Suprapubic skin (tissue), 4 donors: ENCODE data around the gene PEAR1. TPM values are rescaled to one million over a fixed set of nuclear protein-coding genes. Genes with fewer than 3 reads are reported as not detected.

Source experiments
- DNase-seq, 2 donors: peaks; one replicate each; pipeline ENCODE4 v3.0.0-alpha.2; 2019; ENCODE audit warnings: low spot score in 2 of 2
- H3K27ac ChIP-seq: fragments of 200-600 bp; sonication (generic); one replicate; pipeline ENCODE4 v1.5.1; 2019
- H3K27me3 ChIP-seq: fragments of 200-600 bp; sonication (generic); one replicate; pipeline ENCODE4 v1.5.1; 2019
- H3K36me3 ChIP-seq: fragments of 200-600 bp; sonication (generic); one replicate; pipeline ENCODE4 v1.5.1; 2019
- H3K4me1 ChIP-seq: fragments of 200-600 bp; sonication (generic); one replicate; pipeline ENCODE4 v1.5.1; 2019
- H3K4me3 ChIP-seq: fragments of 200-600 bp; sonication (generic); one replicate; pipeline ENCODE4 v1.5.1; 2019; ENCODE audit warnings: mild to moderate bottlenecking
- H3K9me3 ChIP-seq: fragments of 200-600 bp; sonication (generic); one replicate; pipeline ENCODE4 v1.5.1; 2019
- CTCF ChIP-seq, 2 donors: fragments of 200-600 bp in 1 of 2; fragments of 450-650 bp in 1 of 2; sonication (generic) in 1 of 2; IDR thresholded peaks; one replicate each; pipeline ENCODE4 v1.5.1; 2016 to 2019; ENCODE audit warnings: antibody characterized with exemption in 2 of 2, mild to moderate bottlenecking in 1 of 2, moderate library complexity in 1 of 2
- EP300 ChIP-seq: sonication (generic); formaldehyde crosslinking; IDR thresholded peaks from one replicate; pipeline ENCODE4 v1.6.1; 2017; ENCODE audit warnings: antibody characterized with exemption
- POLR2A ChIP-seq, 2 donors: fragments of 450-650 bp; IDR thresholded peaks; one replicate each; pipeline ENCODE4 v1.6.1; 2017; ENCODE audit warnings: antibody characterized with exemption in 2 of 2, mild to moderate bottlenecking in 2 of 2, moderate library complexity in 2 of 2
- POLR2AphosphoS5 ChIP-seq, 3 donors: sonication (generic); formaldehyde crosslinking; IDR thresholded peaks; one replicate each; pipeline ENCODE4 v1.6.1; 2017; ENCODE audit warnings: antibody characterized with exemption in 3 of 3
- WGBS: methylation state at CpG from one replicate; pipeline ENCODE4 v1.1.5; 2018; 5-methylcytosine and 5-hydroxymethylcytosine counted together
- total RNA-seq, 4 donors: library from RNA; depleted of rRNA; stranded (reverse); fragments of >200 nt; gene quantifications; one replicate each; pipeline ENCODE4 v1.1.0, GENCODE V29; 2016

The PEAR1 gene
- total RNA-seq, 4 donors from 2014 or later = 2.4 to 5.7 (median 3.8) TPM

GRCh38 chr1:156959414-156959813, 65.9 kb downstream of the PEAR1 start:
- H3K36me3 ChIP-seq = peaks cover 92% of the 10 kb centered on the region
- TF ChIP-seq CTCF (IDR thresholded peaks at IDR 0.05) (no peak), POLR2A (IDR thresholded peaks at IDR 0.05) (no peak), EP300 (no peak), POLR2AphosphoS5 (IDR thresholded peaks at IDR 0.05) (no peak)
- no peaks in the 10 kb centered on the region for H3K9me3 ChIP-seq
- H3K27ac ChIP-seq = no peak overlapping the region
- WGBS = 84% methylated on average over 2 of the region's 2 CpGs
- DNase-seq = no peak
- H3K4me3 ChIP-seq = no peak overlapping the region
- no peaks in the 10 kb centered on the region for H3K4me1 ChIP-seq
- no peaks in the 10 kb centered on the region for H3K27me3 ChIP-seq

- Histone ChIP-seq H3K9me3 (no peaks in the 10 kb centered on the region), H3K27ac (no peak overlapping the region), H3K4me1 (no peaks in the 10 kb centered on the region), H3K27me3 (no peaks in the 10 kb centered on the region), H3K36me3 (peaks cover 92% of the 10 kb centered on the region), H3K4me3 (no peak overlapping the region)
- WGBS = 97% methylated on average over 6 of the region's 6 CpGs
- no peak for DNase-seq
- TF ChIP-seq EP300 (no peak), POLR2A (IDR thresholded peaks at IDR 0.05) (no peak), CTCF (IDR thresholded peaks at IDR 0.05) (no peak)
Measured at GRCh38 chr1:156959925-156960324, 66.4 kb downstream of the PEAR1 start.

- Histone ChIP-seq H3K4me3 (no peak overlapping the region), H3K4me1 (no peaks in the 10 kb centered on the region), H3K36me3 (peaks cover 84% of the 10 kb centered on the region), H3K9me3 (no peaks in the 10 kb centered on the region), H3K27me3 (no peaks in the 10 kb centered on the region), H3K27ac (no peak overlapping the region)
- DNase-seq = no peak
- WGBS = 76% methylated on average over 4 of the region's 4 CpGs
- TF ChIP-seq EP300 = no peak
Measured at GRCh38 chr1:156961709-156962108, 68.2 kb downstream of the PEAR1 start.

- WGBS = 40% methylated on average over 3 of the region's 3 CpGs
- peaks cover 82% of the 10 kb centered on the region for H3K36me3 ChIP-seq
Measured at GRCh38 chr1:156963621-156964020, 70.1 kb downstream of the PEAR1 start.

GRCh38 chr1:156964441-156964840, 70.9 kb downstream of the PEAR1 start:
- Histone ChIP-seq H3K9me3 (no peaks in the 10 kb centered on the region), H3K4me1 (no peaks in the 10 kb centered on the region), H3K36me3 (peaks cover 81% of the 10 kb centered on the region), H3K27ac (no peak overlapping the region), H3K4me3 (no peak overlapping the region), H3K27me3 (no peaks in the 10 kb centered on the region)
- DNase-seq = no peak
- TF ChIP-seq POLR2AphosphoS5 (IDR thresholded peaks at IDR 0.05) = no peak
- TF ChIP-seq POLR2A (IDR thresholded peaks at IDR 0.05) = no peak
- TF ChIP-seq CTCF (IDR thresholded peaks at IDR 0.05) = no peak
- WGBS = 100% methylated on average over 2 of the region's 2 CpGs

More at GRCh38 chr1:156963621-156964020, 70.1 kb downstream of the PEAR1 start:
- no peak overlapping the region for H3K4me3 ChIP-seq
- no peak for DNase-seq
- no peaks in the 10 kb centered on the region for H3K9me3 ChIP-seq
- H3K27ac ChIP-seq = no peak overlapping the region
- H3K4me1 ChIP-seq = no peaks in the 10 kb centered on the region
- no peak for TF ChIP-seq POLR2AphosphoS5 (IDR thresholded peaks at IDR 0.05)
- no peak for TF ChIP-seq POLR2A (IDR thresholded peaks at IDR 0.05)
- TF ChIP-seq EP300 = no peak
- no peak for TF ChIP-seq CTCF (IDR thresholded peaks at IDR 0.05)
- H3K27me3 ChIP-seq = no peaks in the 10 kb centered on the region

Other genes with a start within 250 kb of the PEAR1 start
- gene NES, start 216.3 kb upstream of the PEAR1 start, total RNA-seq = 1 to 10 TPM; 1.9 to 7.4 (median 4.8) TPM
- 10 to 100 TPM; 38.4 to 98.0 (median 68.2) TPM for gene CRABP2, start 188.1 kb upstream of the PEAR1 start, total RNA-seq
- 10 to 100 TPM; 20.7 to 40.3 (median 34.2) TPM for gene METTL25B, start 165.2 kb upstream of the PEAR1 start, total RNA-seq
- 10 to 100 TPM; 33.8 to 59.6 (median 38.9) TPM for gene ISG20L2, start 165.0 kb upstream of the PEAR1 start, total RNA-seq
- gene MRPL24, start 152.6 kb upstream of the PEAR1 start, total RNA-seq = 10 to 100 TPM; 33.6 to 66.6 (median 55.0) TPM
- 100 to 1,000 TPM; 178 to 250 (median 210) TPM for gene HDGF, start 142.0 kb upstream of the PEAR1 start, total RNA-seq
- gene PRCC, start 126.2 kb upstream of the PEAR1 start, total RNA-seq = 10 to 100 TPM; 39.1 to 50.1 (median 43.3) TPM
- under 1 TPM in 2 of 4 donors, not detected in 2; 0.29 to 0.48 TPM for gene SH2D2A, start 76.9 kb upstream of the PEAR1 start, total RNA-seq
- gene INSRR, start 34.6 kb upstream of the PEAR1 start, total RNA-seq = not detected
- gene NTRK1, start 32.9 kb upstream of the PEAR1 start, total RNA-seq = under 1 TPM in 1 of 4 donors, not detected in 3; 0.32 TPM
- gene LRRC71, start 26.9 kb downstream of the PEAR1 start, total RNA-seq = not detected
- 10 to 100 TPM; 30.7 to 46.1 (median 40.3) TPM for gene ARHGEF11, start 152.0 kb downstream of the PEAR1 start, total RNA-seq
- not detected for gene ETV3L, start 206.1 kb downstream of the PEAR1 start, total RNA-seq
- 10 to 100 TPM; 88.9 to 93.6 (median 90.9) TPM for gene ETV3, start 244.7 kb downstream of the PEAR1 start, total RNA-seq